DND-41 (cell line): Measurements from ENCODE around the gene PLA2G4E.

Experiments
- ATAC-seq: fragments of 200-7000 bp; cut with Tn5 transposase; 3 replicates; pipeline ENCODE4 v1.9.1; 2021; ENCODE audit warnings: low read depth; ENCODE audit not compliant: insufficient read depth
- DNase-seq: peaks from one replicate; pipeline ENCODE4 v3.0.0-alpha.2; 2020
- H2AFZ ChIP-seq: 2 replicates; pipeline ENCODE4 v1.6.0; 2012; ENCODE audit warnings: low read depth, low read length
- H3K27ac ChIP-seq: 2 replicates; pipeline ENCODE4 v1.5.1; 2012; ENCODE audit warnings: low read length, inconsistent platforms
- H3K27me3 ChIP-seq: fragments of 200-600 bp; sonication (generic); 2 replicates; pipeline ENCODE4 v1.6.0; 2012; ENCODE audit warnings: low read length, mild to moderate bottlenecking, inconsistent platforms; ENCODE audit not compliant: insufficient read depth, poor library complexity
- H3K36me3 ChIP-seq: 2 replicates; pipeline ENCODE4 v1.5.1; 2012; ENCODE audit warnings: low read length, inconsistent platforms; ENCODE audit not compliant: insufficient read depth
- H3K4me1 ChIP-seq: 2 replicates; pipeline ENCODE4 v1.5.1; 2012; ENCODE audit warnings: mild to moderate bottlenecking, low read length; ENCODE audit not compliant: insufficient read depth
- H3K4me2 ChIP-seq: 2 replicates; pipeline ENCODE4 v1.6.0; 2012; ENCODE audit warnings: mild to moderate bottlenecking, moderate library complexity, low read length, inconsistent platforms; ENCODE audit not compliant: insufficient read depth
- H3K4me3 ChIP-seq, 2 experiments: fragments of 200-600 bp in 1 of 2; shearing (Covaris generic) in 1 of 2; 2 replicates each; pipeline ENCODE4 v1.5.1; 2012 to 2016; ENCODE audit warnings: inconsistent platforms in 2 of 2, low read length in 2 of 2, mild to moderate bottlenecking in 2 of 2, low read depth in 1 of 2, moderate library complexity in 1 of 2
- H3K79me2 ChIP-seq: 2 replicates; pipeline ENCODE4 v1.6.0; 2012; ENCODE audit warnings: low read length, inconsistent platforms; ENCODE audit not compliant: insufficient read depth
- H3K9ac ChIP-seq: 2 replicates; pipeline ENCODE4 v1.6.0; 2012; ENCODE audit warnings: low read depth, mild to moderate bottlenecking, inconsistent platforms, low read length, moderate library complexity
- H3K9me3 ChIP-seq: 2 replicates; pipeline ENCODE4 v1.5.1; 2012; ENCODE audit warnings: low read length, moderate library complexity, mild to moderate bottlenecking, inconsistent platforms; ENCODE audit not compliant: insufficient read depth, severe bottlenecking
- H4K20me1 ChIP-seq: 2 replicates; pipeline ENCODE4 v1.6.0; 2012; ENCODE audit warnings: low read length; ENCODE audit not compliant: insufficient read depth
- CTCF ChIP-seq: IDR thresholded peaks from 2 replicates; pipeline ENCODE4 v1.5.1; 2012; ENCODE audit warnings: borderline replicate concordance, low read length, moderate library complexity, mild to moderate bottlenecking; ENCODE audit not compliant: poor library complexity, severe bottlenecking; ENCODE audit errors: extremely low read depth
- EZH2 ChIP-seq: IDR thresholded peaks from 3 replicates; pipeline ENCODE4 v1.6.1; 2012; ENCODE audit warnings: borderline replicate concordance, low read depth, mild to moderate bottlenecking, moderate library complexity, low read length, inconsistent platforms; ENCODE audit not compliant: severe bottlenecking

Gene PLA2G4E

DNA sequence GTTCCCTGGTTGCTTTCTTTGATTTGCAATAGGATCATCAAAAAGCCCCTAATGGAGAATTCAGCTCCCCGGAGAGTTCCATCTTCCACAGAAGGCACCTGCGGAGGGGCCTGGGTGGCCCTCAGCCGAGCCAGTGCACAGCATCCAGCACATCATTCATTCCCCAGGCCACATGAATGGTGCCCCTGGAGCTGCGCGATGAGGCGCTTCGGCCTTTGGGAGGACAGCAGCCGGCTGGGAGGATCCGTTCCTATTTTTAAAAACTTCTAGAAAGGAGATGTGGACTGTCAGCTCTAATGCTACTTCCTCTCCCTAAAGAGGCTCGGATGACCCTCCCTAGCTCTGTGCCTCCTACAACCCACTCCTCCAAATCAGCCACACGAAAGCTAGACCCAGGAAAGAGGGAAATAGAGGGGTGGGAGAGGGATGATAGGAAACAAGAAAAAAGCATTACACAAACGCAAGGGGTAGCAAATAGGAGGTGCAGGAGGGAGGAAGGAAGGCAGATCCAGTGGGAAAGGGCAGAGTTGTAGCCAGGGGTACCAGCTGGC, 68.8 kb downstream of the PLA2G4E start:
- no peaks in the 10 kb centered on the region for H3K9me3 ChIP-seq
- H3K79me2 ChIP-seq: no peaks in the 10 kb centered on the region
- no peak overlapping the region for H3K9ac ChIP-seq
- no peak for DNase-seq
- TF ChIP-seq CTCF: no peak
- no peak for TF ChIP-seq EZH2
- no peaks in the 10 kb centered on the region for H3K27me3 ChIP-seq
- no peak overlapping the region for H2AFZ ChIP-seq
- no peak overlapping the region for H3K4me3 ChIP-seq
- ATAC-seq: no peak
- no peaks in the 10 kb centered on the region for H3K36me3 ChIP-seq
- H3K27ac ChIP-seq: no peak overlapping the region
- no peaks in the 10 kb centered on the region for H3K4me1 ChIP-seq
- H3K4me2 ChIP-seq: no peak overlapping the region
- no peaks in the 10 kb centered on the region for H4K20me1 ChIP-seq

- Histone ChIP-seq H3K9me3 (no peaks in the 10 kb centered on the region), H4K20me1 (no peaks in the 10 kb centered on the region), H3K9ac (no peak overlapping the region), H2AFZ (no peak overlapping the region), H3K27ac (no peak overlapping the region), H3K79me2 (no peaks in the 10 kb centered on the region), H3K4me3 (no peak overlapping the region), H3K36me3 (no peaks in the 10 kb centered on the region), H3K27me3 (no peaks in the 10 kb centered on the region), H3K4me2 (no peak overlapping the region), H3K4me1 (no peaks in the 10 kb centered on the region)
- DNase-seq (no peak), ATAC-seq (no peak)
- no peak for TF ChIP-seq EZH2
- no peak for TF ChIP-seq CTCF
Measured at GRCh38 chr15:41951571-41951970, 69.3 kb downstream of the PLA2G4E start.

DNA sequence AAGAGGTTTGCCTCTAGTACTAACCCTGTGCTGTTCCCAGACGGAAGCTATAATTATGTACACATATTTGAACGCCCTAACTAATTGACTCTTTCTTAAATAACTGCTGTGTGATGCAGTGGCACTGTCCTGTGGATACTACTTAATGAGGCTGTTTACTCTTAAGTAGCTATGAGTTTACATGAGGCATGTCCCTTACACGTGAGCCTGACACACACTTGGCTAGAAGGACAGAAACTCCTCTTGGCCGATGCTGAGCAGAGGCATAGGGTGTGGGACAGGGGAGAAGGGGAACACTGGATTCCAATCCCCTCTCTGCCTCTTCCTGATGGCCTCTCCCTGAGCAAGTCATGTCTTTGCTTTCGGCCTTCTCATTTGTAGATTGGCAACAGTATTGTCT, 70.4 kb downstream of the PLA2G4E start:
- H3K9ac ChIP-seq: no peak overlapping the region
- no peaks in the 10 kb centered on the region for H3K27me3 ChIP-seq
- no peak overlapping the region for H2AFZ ChIP-seq
- H3K27ac ChIP-seq: no peak overlapping the region
- H3K79me2 ChIP-seq: no peaks in the 10 kb centered on the region
- no peaks in the 10 kb centered on the region for H3K36me3 ChIP-seq
- TF ChIP-seq EZH2 (no peak), CTCF (no peak)
- DNase-seq (no peak), ATAC-seq (no peak)
- H4K20me1 ChIP-seq: no peaks in the 10 kb centered on the region
- H3K4me3 ChIP-seq: no peak overlapping the region
- H3K9me3 ChIP-seq: no peaks in the 10 kb centered on the region
- no peak overlapping the region for H3K4me2 ChIP-seq
- no peaks in the 10 kb centered on the region for H3K4me1 ChIP-seq

DNA sequence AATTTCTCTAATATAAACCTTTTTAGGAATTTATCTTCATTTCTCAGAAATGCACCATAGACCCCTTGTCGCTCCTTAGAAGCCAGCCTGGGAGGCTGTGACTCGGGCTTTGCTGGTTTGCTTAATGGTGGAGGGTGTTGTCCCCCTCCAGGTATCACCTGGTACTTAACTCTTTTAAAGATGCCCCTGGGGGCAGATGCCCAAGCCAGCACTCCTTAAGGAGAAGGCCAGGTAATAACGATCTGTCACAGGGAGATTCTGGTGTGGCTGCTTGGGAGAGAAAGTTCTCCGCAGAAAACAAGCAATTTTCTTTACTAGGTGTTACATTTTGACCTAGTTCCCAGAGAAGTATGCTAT, 70.7 kb downstream of the PLA2G4E start:
- H3K79me2 ChIP-seq: no peaks in the 10 kb centered on the region
- TF ChIP-seq EZH2 (no peak), CTCF (no peak)
- ATAC-seq (no peak), DNase-seq (no peak)
- no peak overlapping the region for H3K27ac ChIP-seq
- no peak overlapping the region for H3K4me3 ChIP-seq
- no peaks in the 10 kb centered on the region for H3K27me3 ChIP-seq
- no peaks in the 10 kb centered on the region for H3K4me1 ChIP-seq
- no peaks in the 10 kb centered on the region for H3K9me3 ChIP-seq
- no peak overlapping the region for H3K4me2 ChIP-seq
- no peak overlapping the region for H3K9ac ChIP-seq
- H2AFZ ChIP-seq: no peak overlapping the region
- H4K20me1 ChIP-seq: no peaks in the 10 kb centered on the region
- no peaks in the 10 kb centered on the region for H3K36me3 ChIP-seq
